Measurements from ENCODE around the gene VWDE. TPM values are rescaled to one million over a fixed set of nuclear protein-coding genes. Genes with fewer than 3 reads are reported as not detected.
A peak's percentile ranks its signal among the peaks of the same experiment; 100 is the strongest.

Gene VWDE
- total and polyA plus RNA-seq, 4 donors = 0.15 to 1.7 (median 1.0) TPM

- Histone ChIP-seq H3K4me1 (ENCODE audit: control insufficient read depth in 5 of 5, insufficient read depth in 5 of 5, low read length in 5 of 5) (peaks cover 0 to 3% (median 0%) of the 10 kb centered on the region in 5 donors), H3K9ac (ENCODE audit: insufficient read depth in 1 of 2, low read length in 2 of 2) (no peak overlapping the region), H3K9me3 (ENCODE audit: control insufficient read depth in 4 of 4, insufficient read depth in 3 of 4, low read length in 3 of 4) (no peaks in the 10 kb centered on the region), H3K27ac (ENCODE audit: low read depth in 1 of 2, low read length in 1 of 2) (no peak overlapping the region), H3K4me3 (no peak overlapping the region), H3K36me3 (ENCODE audit: control insufficient read depth in 4 of 4, insufficient read depth in 4 of 4, low read length in 4 of 4) (no peaks in the 10 kb centered on the region), H3K27me3 (ENCODE audit: control insufficient read depth in 3 of 3, insufficient read depth in 3 of 3, low read length in 2 of 3) (no peaks in the 10 kb centered on the region)
- TF ChIP-seq CTCF (IDR thresholded peaks at IDR 0.05; ENCODE audit: control extremely low read depth, extremely low read depth) = no peak
- no peak for ATAC-seq (ENCODE audit: insufficient read depth, low FRiP score)
- DNase-seq = no peak
- WGBS, 2 donors = 71 to 75% methylated on average over 3 of the region's 3 CpGs
These were observed 86.7 kb downstream of the VWDE start for GRCh38 chr7:12316925-12317324.

GRCh38 chr7:12315049-12315448 is 88.6 kb downstream of the VWDE start:
- ATAC-seq (ENCODE audit: insufficient read depth, low FRiP score) = peak; percentile 34

DNA sequence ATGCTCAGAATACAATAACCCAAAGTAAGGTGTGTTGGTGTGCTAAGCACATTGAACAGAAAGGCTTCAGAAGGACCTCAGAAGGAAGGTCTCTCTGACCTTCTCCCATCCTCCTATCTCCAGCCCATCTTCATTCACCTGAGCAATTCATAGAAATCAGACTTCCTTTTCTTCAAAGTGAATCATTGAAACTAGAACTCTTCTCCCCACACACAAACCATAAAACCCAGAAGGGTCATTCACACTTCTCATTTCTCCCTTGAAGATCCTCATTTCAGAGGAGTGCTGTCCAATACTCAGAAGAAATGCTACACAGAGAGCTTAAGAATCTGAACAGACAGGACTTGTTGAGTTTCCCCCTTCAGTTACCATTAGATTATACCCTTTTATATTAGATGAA is 89.5 kb downstream of the VWDE start:
- no peak for TF ChIP-seq CTCF (IDR thresholded peaks at IDR 0.05; ENCODE audit: control extremely low read depth, extremely low read depth)
- no peak overlapping the region for H3K9ac ChIP-seq (ENCODE audit: insufficient read depth in 1 of 2, low read length in 2 of 2)
- H3K9me3 ChIP-seq (ENCODE audit: control insufficient read depth in 4 of 4, insufficient read depth in 3 of 4, low read length in 3 of 4) = no peaks in the 10 kb centered on the region
- no peak overlapping the region for H3K4me3 ChIP-seq
- DNase-seq = no peak
- ATAC-seq (ENCODE audit: insufficient read depth, low FRiP score) = no peak
- peaks cover 0 to 3% (median 0%) of the 10 kb centered on the region in 5 donors for H3K4me1 ChIP-seq (ENCODE audit: control insufficient read depth in 5 of 5, insufficient read depth in 5 of 5, low read length in 5 of 5)
- no peaks in the 10 kb centered on the region for H3K36me3 ChIP-seq (ENCODE audit: control insufficient read depth in 4 of 4, insufficient read depth in 4 of 4, low read length in 4 of 4)
- no peaks in the 10 kb centered on the region for H3K27me3 ChIP-seq (ENCODE audit: control insufficient read depth in 3 of 3, insufficient read depth in 3 of 3, low read length in 2 of 3)
- H3K27ac ChIP-seq (ENCODE audit: low read depth in 1 of 2, low read length in 1 of 2) = no peak overlapping the region

More at GRCh38 chr7:12315049-12315448, 88.6 kb downstream of the VWDE start:
- Histone ChIP-seq H3K4me1 (ENCODE audit: control insufficient read depth in 5 of 5, insufficient read depth in 5 of 5, low read length in 5 of 5) (peaks cover 0 to 3% (median 0%) of the 10 kb centered on the region in 5 donors), H3K27ac (ENCODE audit: low read depth in 1 of 2, low read length in 1 of 2) (no peak overlapping the region), H3K36me3 (ENCODE audit: control insufficient read depth in 4 of 4, insufficient read depth in 4 of 4, low read length in 4 of 4) (no peaks in the 10 kb centered on the region), H3K9me3 (ENCODE audit: control insufficient read depth in 4 of 4, insufficient read depth in 3 of 4, low read length in 3 of 4) (no peaks in the 10 kb centered on the region), H3K9ac (ENCODE audit: insufficient read depth in 1 of 2, low read length in 2 of 2) (no peak overlapping the region), H3K27me3 (ENCODE audit: control insufficient read depth in 3 of 3, insufficient read depth in 3 of 3, low read length in 2 of 3) (no peaks in the 10 kb centered on the region), H3K4me3 (no peak overlapping the region)
- TF ChIP-seq CTCF (IDR thresholded peaks at IDR 0.05; ENCODE audit: control extremely low read depth, extremely low read depth) = no peak
- peak; percentile 60 to 94 (median 87) for DNase-seq

GRCh38 chr7:12305502-12305901 is 98.2 kb downstream of the VWDE start:
- Histone ChIP-seq H3K36me3 (ENCODE audit: control insufficient read depth in 4 of 4, insufficient read depth in 4 of 4, low read length in 4 of 4) (no peaks in the 10 kb centered on the region), H3K27me3 (ENCODE audit: control insufficient read depth in 3 of 3, insufficient read depth in 3 of 3, low read length in 2 of 3) (no peaks in the 10 kb centered on the region), H3K4me3 (no peak overlapping the region), H3K9ac (ENCODE audit: insufficient read depth in 1 of 2, low read length in 2 of 2) (no peak overlapping the region), H3K4me1 (ENCODE audit: control insufficient read depth in 5 of 5, insufficient read depth in 5 of 5, low read length in 5 of 5) (no peaks in the 10 kb centered on the region), H3K27ac (ENCODE audit: low read depth in 1 of 2, low read length in 1 of 2) (no peak overlapping the region), H3K9me3 (ENCODE audit: control insufficient read depth in 4 of 4, insufficient read depth in 3 of 4, low read length in 3 of 4) (no peaks in the 10 kb centered on the region)
- DNase-seq (no peak), ATAC-seq (ENCODE audit: insufficient read depth, low FRiP score) (no peak)
- no peak for TF ChIP-seq CTCF (IDR thresholded peaks at IDR 0.05; ENCODE audit: control extremely low read depth, extremely low read depth)
